HepG2 (cell line): ENCODE results near the gene ACOT8. TPM values are rescaled to one million over a fixed set of nuclear protein-coding genes. Genes with fewer than 3 reads are reported as not detected.

Experiments
- FIP1L1 ChIP-seq: fragments of 200-400 bp; formaldehyde crosslinking; IDR thresholded peaks from 2 replicates; pipeline ENCODE4 v1.6.1; 2018; ENCODE audit warnings: low read depth, mild to moderate bottlenecking, low read length, moderate library complexity, borderline replicate concordance; ENCODE audit not compliant: insufficient read depth
- FOXC1 ChIP-seq: sonication (generic); formaldehyde crosslinking; IDR thresholded peaks from 2 replicates; pipeline ENCODE4 v1.8.0; 2022; ENCODE audit warnings: mild to moderate bottlenecking, missing genetic modification reagents, borderline replicate concordance
- MXD1 ChIP-seq: sonication (generic); formaldehyde crosslinking; IDR thresholded peaks from 2 replicates; pipeline ENCODE4 v1.4.0; 2020; ENCODE audit warnings: mild to moderate bottlenecking, missing genetic modification reagents
- PBX3 ChIP-seq: sonication (generic); formaldehyde crosslinking; IDR thresholded peaks from 2 replicates; pipeline ENCODE4 v1.8.1; 2023; ENCODE audit warnings: missing genetic modification reagents, inconsistent platforms, borderline replicate concordance
- PPARG ChIP-seq: conservative IDR thresholded peaks from 2 replicates; pipeline ENCODE4 v1.6.1; 2016; ENCODE audit warnings: missing biosample characterization, missing genetic modification reagents
- RNF219 ChIP-seq: sonication (generic); formaldehyde crosslinking; IDR thresholded peaks from 2 replicates; pipeline ENCODE4 v1.5.0; 2020; ENCODE audit warnings: mild to moderate bottlenecking, missing genetic modification reagents
- SIX1 ChIP-seq: sonication (generic); formaldehyde crosslinking; IDR thresholded peaks from 2 replicates; pipeline ENCODE4 v1.4.0; 2020; ENCODE audit warnings: missing genetic modification reagents, borderline replicate concordance
- SRSF4 ChIP-seq: fragments of 200-400 bp; formaldehyde crosslinking; IDR thresholded peaks from one replicate; pipeline ENCODE4 v1.6.1; 2018; ENCODE audit warnings: mild to moderate bottlenecking, low read depth, low read length, moderate library complexity; ENCODE audit not compliant: poor library complexity, severe bottlenecking
- TAF1 ChIP-seq: sonication (generic); formaldehyde crosslinking; IDR thresholded peaks from 2 replicates; pipeline ENCODE4 v1.4.0; 2020; ENCODE audit warnings: missing genetic modification reagents
- ZBTB40 ChIP-seq, 2 experiments: fragments of 450-650 bp in 1 of 2; sonication (generic) in 1 of 2; formaldehyde crosslinking in 1 of 2; IDR thresholded peaks; 2 replicates each; pipeline versions ENCODE4 v1.6.1 to v1.8.0; 2016 to 2022; ENCODE audit warnings: antibody characterized with exemption in 1 of 2, mild to moderate bottlenecking in 1 of 2, missing genetic modification reagents in 1 of 2
- ZNF331 ChIP-seq: sonication (generic); formaldehyde crosslinking; IDR thresholded peaks from 2 replicates; pipeline ENCODE4 v1.4.0; 2020; ENCODE audit warnings: missing genetic modification reagents
- ZSCAN29 ChIP-seq: sonication (generic); formaldehyde crosslinking; conservative IDR thresholded peaks from 2 replicates; pipeline ENCODE4 v1.4.0; 2020; ENCODE audit warnings: mild to moderate bottlenecking, missing genetic modification reagents
- polyA plus RNA-seq, 8 experiments: library from polyadenylated mRNA; depleted of rRNA in 3 of 8; stranded (reverse) in 7 of 8; unstranded in 1 of 8; fragments of >200 nt; fragmentation: Illumina TruSeq in 4 of 8; extraction: Trizol in 4 of 8; gene quantifications; 2 replicates each; pipeline versions ENCODE4 v1.2.1 to v1.2.3, GENCODE V29; 2011 to 2016; ENCODE audit warnings: low read depth in 4 of 8, missing spikeins in 1 of 8, mixed read lengths in 1 of 8; ENCODE audit not compliant: insufficient read depth in 1 of 8
- total RNA-seq, 5 experiments: library from RNA; depleted of rRNA; stranded (reverse); fragments of >200 nt; fragmentation: Illumina TruSeq; extraction: Trizol; gene quantifications; 2 replicates each; pipeline ENCODE4 v1.2.3, GENCODE V29; 2016; ENCODE audit warnings: low read depth in 1 of 5

Gene ACOT8
- total and polyA plus RNA-seq, 2 of the 13 experiments (the other 11 are each of a cell fraction or from before 2014, with no cell fraction given) = 31.4 to 45.5 TPM

- TF ChIP-seq MXD1 (peak; percentile 98), RNF219 (CRISPR knock-in tag) (no peak), FIP1L1 (no peak), FOXC1 (0 out of 2 replicates have a peak, but pooled peaks have one; percentile 20), SRSF4 (no peak), TAF1 (peak; percentile 81; the same call in 1 of the 2 replicates), ZNF331 (peak; percentile 94), ZBTB40 (IDR thresholded peaks at IDR 0.05) (no peak), ZBTB40 (CRISPR knock-in tag; IDR thresholded peaks at IDR 0.05) (no peak; the same call in 1 of the 2 replicates), SIX1 (peak; percentile 18; the same call in 1 of the 2 replicates), ZSCAN29 (CRISPR knock-in tag) (no peak), PBX3 (CRISPR knock-in tag) (no peak; the same call in 1 of the 2 replicates), PPARG (CRISPR knock-in tag) (no peak)
These were observed 33.1 kb upstream of the ACOT8 start (continued) for GRCh38 chr20:45890077-45890984.
